ENCODE results near the gene PTPN14.
"Not testable (repeated sequence)": the region's sequence is repeated elsewhere in the genome, so short reads cannot be mapped to it uniquely, and the experiment has no call there.

Gene PTPN14

GRCh38 chr1:214582289-214582891 is 31.0 kb upstream of the PTPN14 start:
- no peak overlapping the region for H3K27ac ChIP-seq (ENCODE audit: low read depth, low read length)
- no peak overlapping the region for H3K9ac ChIP-seq (ENCODE audit: low read depth, low read length)
- H3K27me3 ChIP-seq (ENCODE audit: insufficient read depth, low read length) = no peaks in the 10 kb centered on the region
- H3K9me3 ChIP-seq (ENCODE audit: insufficient read depth, low read depth, low read length) = no peaks in the 10 kb centered on the region
- H3K4me3 ChIP-seq (ENCODE audit: low read length) = no peak overlapping the region
- H3K4me1 ChIP-seq (ENCODE audit: insufficient read depth, low read length) = peaks cover 20% of the 10 kb centered on the region
- H3K36me3 ChIP-seq (ENCODE audit: insufficient read depth, low read length) = no peaks in the 10 kb centered on the region
- WGBS = 54% methylated on average over 7 of the region's 7 CpGs

GRCh38 chr1:214581785-214582184 is 30.4 kb upstream of the PTPN14 start:
- WGBS = 43% methylated on average over 2 of the region's 2 CpGs
- H3K9me3 ChIP-seq (ENCODE audit: insufficient read depth, low read depth, low read length) = peaks cover 3% of the 10 kb centered on the region; the same call in 1 of the 2 replicates
- no peaks in the 10 kb centered on the region for H3K27me3 ChIP-seq (ENCODE audit: insufficient read depth, low read length)
- no peak overlapping the region for H3K9ac ChIP-seq (ENCODE audit: low read depth, low read length)
- peaks cover 20% of the 10 kb centered on the region for H3K4me1 ChIP-seq (ENCODE audit: insufficient read depth, low read length)
- no peak overlapping the region for H3K27ac ChIP-seq (ENCODE audit: low read depth, low read length)
- no peaks in the 10 kb centered on the region for H3K36me3 ChIP-seq (ENCODE audit: insufficient read depth, low read length)
- H3K4me3 ChIP-seq (ENCODE audit: low read length) = no peak overlapping the region

- H3K27ac ChIP-seq (ENCODE audit: low read depth, low read length) = no peak overlapping the region
- peaks cover 17% of the 10 kb centered on the region for H3K4me1 ChIP-seq (ENCODE audit: insufficient read depth, low read length)
- no peak overlapping the region for H3K4me3 ChIP-seq (ENCODE audit: low read length)
- no peak overlapping the region for H3K9ac ChIP-seq (ENCODE audit: low read depth, low read length)
- H3K36me3 ChIP-seq (ENCODE audit: insufficient read depth, low read length) = no peaks in the 10 kb centered on the region
- peaks cover 16% of the 10 kb centered on the region for H3K9me3 ChIP-seq (ENCODE audit: insufficient read depth, low read depth, low read length)
- H3K27me3 ChIP-seq (ENCODE audit: insufficient read depth, low read length) = no peaks in the 10 kb centered on the region
Measured at GRCh38 chr1:214579183-214579582, 27.8 kb upstream of the PTPN14 start.

- not testable (repeated sequence) for H3K36me3 ChIP-seq (ENCODE audit: insufficient read depth, low read length); H3K4me1 ChIP-seq (ENCODE audit: insufficient read depth, low read length); H3K27me3 ChIP-seq (ENCODE audit: insufficient read depth, low read length); H3K27ac ChIP-seq (ENCODE audit: low read depth, low read length); H3K9ac ChIP-seq (ENCODE audit: low read depth, low read length); H3K4me3 ChIP-seq (ENCODE audit: low read length)
- 92% methylated on average over 3 of the region's 3 CpGs for WGBS
- peaks cover 16% of the 10 kb centered on the region for H3K9me3 ChIP-seq (ENCODE audit: insufficient read depth, low read depth, low read length)
Measured at GRCh38 chr1:214576120-214576519, 24.7 kb upstream of the PTPN14 start.

GRCh38 chr1:214574598-214575411 is 23.4 kb upstream of the PTPN14 start:
- Histone ChIP-seq H3K4me1 (ENCODE audit: insufficient read depth, low read length) (no peaks in the 10 kb centered on the region), H3K36me3 (ENCODE audit: insufficient read depth, low read length) (no peaks in the 10 kb centered on the region), H3K27ac (ENCODE audit: low read depth, low read length) (no peak overlapping the region), H3K9me3 (ENCODE audit: insufficient read depth, low read depth, low read length) (peaks cover 16% of the 10 kb centered on the region), H3K9ac (ENCODE audit: low read depth, low read length) (no peak overlapping the region), H3K4me3 (ENCODE audit: low read length) (no peak overlapping the region), H3K27me3 (ENCODE audit: insufficient read depth, low read length) (no peaks in the 10 kb centered on the region)
- 84% methylated on average over 2 of the region's 3 CpGs for WGBS

DNA sequence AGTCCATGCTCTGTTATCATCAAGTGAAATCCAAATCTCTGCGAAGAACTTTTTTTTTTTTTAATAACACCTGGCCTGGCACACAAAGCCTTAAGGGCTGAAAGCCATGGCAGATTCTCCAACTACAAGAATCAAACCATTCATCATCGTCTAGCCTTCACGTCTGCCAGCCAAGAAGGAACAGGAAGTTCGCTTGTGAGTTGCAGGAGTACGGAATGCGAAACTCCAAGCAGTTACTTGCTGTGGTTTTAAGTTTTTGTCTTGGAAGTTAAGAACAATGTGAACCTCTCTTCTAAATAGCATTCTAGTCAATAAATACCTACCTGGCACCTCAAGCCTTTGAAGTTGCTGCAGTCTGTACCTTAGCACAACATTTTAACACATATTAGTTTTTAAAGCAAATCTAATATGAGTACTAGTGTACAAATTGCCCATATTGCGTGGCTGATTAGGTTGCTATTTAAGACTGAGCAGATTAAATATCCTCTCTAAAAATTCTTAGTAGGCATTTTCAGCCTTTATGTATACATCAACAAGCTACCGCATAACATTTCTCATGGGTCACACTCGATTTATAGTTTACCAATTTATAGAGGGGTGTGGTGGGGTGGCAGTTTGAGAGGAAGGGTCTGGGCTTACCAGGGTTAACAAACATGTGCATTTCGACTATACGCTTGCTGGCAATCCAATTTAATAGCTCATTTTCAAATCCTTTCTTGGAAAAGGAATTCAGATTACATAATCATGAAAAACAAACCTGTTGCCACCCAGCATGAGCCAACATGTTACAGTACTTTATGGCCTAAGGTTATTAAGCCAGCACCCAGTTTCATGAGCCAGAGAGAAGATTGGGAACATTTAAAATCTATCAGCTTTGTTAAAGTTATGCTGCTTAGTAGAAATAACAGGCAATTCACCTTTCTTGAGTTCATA is 22.2 kb upstream of the PTPN14 start:
- 93% methylated on average over 11 of the region's 11 CpGs for WGBS
- Histone ChIP-seq H3K4me3 (ENCODE audit: low read length) (no peak overlapping the region), H3K36me3 (ENCODE audit: insufficient read depth, low read length) (no peaks in the 10 kb centered on the region), H3K27me3 (ENCODE audit: insufficient read depth, low read length) (no peaks in the 10 kb centered on the region), H3K9me3 (ENCODE audit: insufficient read depth, low read depth, low read length) (peaks cover 16% of the 10 kb centered on the region), H3K9ac (ENCODE audit: low read depth, low read length) (no peak overlapping the region), H3K4me1 (ENCODE audit: insufficient read depth, low read length) (no peaks in the 10 kb centered on the region), H3K27ac (ENCODE audit: low read depth, low read length) (no peak overlapping the region)

GRCh38 chr1:214571281-214571680 is 19.9 kb upstream of the PTPN14 start:
- Histone ChIP-seq H3K27ac (ENCODE audit: low read depth, low read length) (no peak overlapping the region), H3K4me3 (ENCODE audit: low read length) (no peak overlapping the region), H3K9me3 (ENCODE audit: insufficient read depth, low read depth, low read length) (peaks cover 8% of the 10 kb centered on the region), H3K4me1 (ENCODE audit: insufficient read depth, low read length) (no peaks in the 10 kb centered on the region), H3K9ac (ENCODE audit: low read depth, low read length) (no peak overlapping the region), H3K36me3 (ENCODE audit: insufficient read depth, low read length) (no peaks in the 10 kb centered on the region), H3K27me3 (ENCODE audit: insufficient read depth, low read length) (no peaks in the 10 kb centered on the region)

DNA sequence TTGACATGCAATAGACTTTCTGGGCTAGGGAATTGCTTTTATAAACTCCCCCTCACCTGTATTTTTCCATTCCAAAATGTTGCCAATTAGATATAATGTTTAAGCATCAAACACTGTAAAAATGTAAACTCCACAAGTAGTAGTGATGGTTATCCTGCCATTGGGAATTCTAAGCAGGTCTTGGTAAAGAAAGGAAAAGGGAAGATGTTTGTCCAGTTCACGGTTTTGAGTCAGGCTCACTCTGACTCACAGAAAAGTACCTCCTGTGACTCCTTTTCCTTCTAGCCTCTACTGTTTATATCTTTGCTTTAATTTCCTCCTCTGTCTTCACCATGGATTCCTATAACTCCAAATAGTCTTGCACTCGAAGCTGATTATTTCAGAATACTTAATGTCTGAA is 19.0 kb upstream of the PTPN14 start:
- WGBS = 89% methylated on average over 2 of the region's 2 CpGs
- Histone ChIP-seq H3K4me3 (ENCODE audit: low read length) (no peak overlapping the region), H3K27ac (ENCODE audit: low read depth, low read length) (no peak overlapping the region)

GRCh38 chr1:214569357-214570004 is 18.1 kb upstream of the PTPN14 start:
- no peaks in the 10 kb centered on the region for H3K36me3 ChIP-seq (ENCODE audit: insufficient read depth, low read length)
- no peak overlapping the region for H3K9ac ChIP-seq (ENCODE audit: low read depth, low read length)
- no peaks in the 10 kb centered on the region for H3K4me1 ChIP-seq (ENCODE audit: insufficient read depth, low read length)
- no peaks in the 10 kb centered on the region for H3K27me3 ChIP-seq (ENCODE audit: insufficient read depth, low read length)
- H3K9me3 ChIP-seq (ENCODE audit: insufficient read depth, low read depth, low read length) = no peaks in the 10 kb centered on the region
- WGBS = 90% methylated on average over 2 of the region's 2 CpGs
- no peak overlapping the region for H3K4me3 ChIP-seq (ENCODE audit: low read length)
- no peak overlapping the region for H3K27ac ChIP-seq (ENCODE audit: low read depth, low read length)

More for the DNA sequence above, 19.0 kb upstream of the PTPN14 start:
- no peaks in the 10 kb centered on the region for H3K4me1 ChIP-seq (ENCODE audit: insufficient read depth, low read length)
- no peaks in the 10 kb centered on the region for H3K27me3 ChIP-seq (ENCODE audit: insufficient read depth, low read length)
- no peaks in the 10 kb centered on the region for H3K9me3 ChIP-seq (ENCODE audit: insufficient read depth, low read depth, low read length)
- H3K9ac ChIP-seq (ENCODE audit: low read depth, low read length) = no peak overlapping the region
- no peaks in the 10 kb centered on the region for H3K36me3 ChIP-seq (ENCODE audit: insufficient read depth, low read length)

DNA sequence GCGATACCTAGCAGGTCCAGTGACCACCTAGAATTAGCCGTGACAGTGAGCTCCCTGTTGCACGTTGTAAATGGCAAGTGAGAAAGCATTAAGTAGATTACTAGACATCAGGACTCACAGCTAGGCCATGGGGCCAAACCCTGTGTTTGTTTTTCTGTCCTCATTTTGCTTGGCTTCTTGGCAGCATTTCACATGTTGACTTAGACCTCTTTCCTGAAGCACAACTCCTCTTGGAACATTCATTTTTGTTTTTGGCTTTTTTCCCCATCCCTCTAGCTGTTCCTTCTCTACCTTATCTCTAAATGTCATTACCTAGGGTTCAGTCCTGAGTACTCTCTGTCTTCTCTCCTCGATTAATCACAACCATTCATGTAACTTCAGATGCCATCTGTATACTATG is 16.9 kb upstream of the PTPN14 start:
- H3K9ac ChIP-seq (ENCODE audit: low read depth, low read length) = no peak overlapping the region
- no peaks in the 10 kb centered on the region for H3K4me1 ChIP-seq (ENCODE audit: insufficient read depth, low read length)
- no peaks in the 10 kb centered on the region for H3K36me3 ChIP-seq (ENCODE audit: insufficient read depth, low read length)
- H3K27ac ChIP-seq (ENCODE audit: low read depth, low read length) = no peak overlapping the region
- no peak overlapping the region for H3K4me3 ChIP-seq (ENCODE audit: low read length)
- WGBS = 93% methylated on average over 4 of the region's 4 CpGs
- H3K27me3 ChIP-seq (ENCODE audit: insufficient read depth, low read length) = no peaks in the 10 kb centered on the region
- no peaks in the 10 kb centered on the region for H3K9me3 ChIP-seq (ENCODE audit: insufficient read depth, low read depth, low read length)
